Neural cell (in vitro differentiated cells): Measurements from ENCODE around the gene WNT3.

Experiments
- POLR2AphosphoS5 ChIP-seq: IDR thresholded peaks from 2 replicates; pipeline ENCODE4 v1.6.1; 2012
- TF ChIP-seq, protein P1 (sequence below): fragments of 450-650 bp; IDR thresholded peaks from 2 replicates; pipeline ENCODE4 v1.5.1; 2014; ENCODE audit warnings: antibody characterized with exemption, mild to moderate bottlenecking, moderate library complexity; ENCODE audit not compliant: poor library complexity, severe bottlenecking

GRCh38 chr17:46817901-46818209 is 637 bp downstream of the WNT3 start:
- TF ChIP-seq, protein P1, sequence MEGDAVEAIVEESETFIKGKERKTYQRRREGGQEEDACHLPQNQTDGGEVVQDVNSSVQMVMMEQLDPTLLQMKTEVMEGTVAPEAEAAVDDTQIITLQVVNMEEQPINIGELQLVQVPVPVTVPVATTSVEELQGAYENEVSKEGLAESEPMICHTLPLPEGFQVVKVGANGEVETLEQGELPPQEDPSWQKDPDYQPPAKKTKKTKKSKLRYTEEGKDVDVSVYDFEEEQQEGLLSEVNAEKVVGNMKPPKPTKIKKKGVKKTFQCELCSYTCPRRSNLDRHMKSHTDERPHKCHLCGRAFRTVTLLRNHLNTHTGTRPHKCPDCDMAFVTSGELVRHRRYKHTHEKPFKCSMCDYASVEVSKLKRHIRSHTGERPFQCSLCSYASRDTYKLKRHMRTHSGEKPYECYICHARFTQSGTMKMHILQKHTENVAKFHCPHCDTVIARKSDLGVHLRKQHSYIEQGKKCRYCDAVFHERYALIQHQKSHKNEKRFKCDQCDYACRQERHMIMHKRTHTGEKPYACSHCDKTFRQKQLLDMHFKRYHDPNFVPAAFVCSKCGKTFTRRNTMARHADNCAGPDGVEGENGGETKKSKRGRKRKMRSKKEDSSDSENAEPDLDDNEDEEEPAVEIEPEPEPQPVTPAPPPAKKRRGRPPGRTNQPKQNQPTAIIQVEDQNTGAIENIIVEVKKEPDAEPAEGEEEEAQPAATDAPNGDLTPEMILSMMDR, result no peak
- no peak for TF ChIP-seq POLR2AphosphoS5
